HG03439 (cell line): ENCODE data around the gene CHEK1.
"Not testable (repeated sequence)": the region's sequence is repeated elsewhere in the genome, so short reads cannot be mapped to it uniquely, and the experiment has no call there.

Experiments
- ATAC-seq: cut with Tn5 transposase; IDR thresholded peaks from one replicate; pipeline ENCODE4 v1.9.1; 2021; ENCODE audit warnings: mild to moderate bottlenecking, moderate library complexity; ENCODE audit not compliant: unreplicated experiment

CHEK1 gene

DNA sequence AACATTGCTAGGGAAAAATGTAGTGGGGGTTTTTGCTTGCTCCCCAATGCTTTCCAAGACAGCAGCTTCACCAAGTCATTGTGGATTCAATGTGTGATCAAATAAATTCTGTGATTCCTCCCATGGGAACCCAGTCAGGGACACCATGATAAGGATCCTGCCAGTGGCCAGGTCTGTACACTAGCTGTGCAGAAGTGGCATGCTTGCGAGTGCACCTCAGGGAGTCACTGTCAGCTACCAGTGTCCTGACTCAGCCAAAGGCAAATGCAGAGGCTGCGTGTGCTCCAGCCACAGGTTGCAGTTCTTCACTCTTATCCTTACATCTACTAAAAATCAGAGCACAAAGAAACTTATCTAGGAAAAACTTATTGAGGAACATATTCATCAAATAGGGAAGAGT is 65.0 kb downstream of the CHEK1 start:
- no peak for ATAC-seq

- ATAC-seq: no peak
Observed at GRCh38 chr11:125692887-125693286, 67.9 kb downstream of the CHEK1 start.

DNA sequence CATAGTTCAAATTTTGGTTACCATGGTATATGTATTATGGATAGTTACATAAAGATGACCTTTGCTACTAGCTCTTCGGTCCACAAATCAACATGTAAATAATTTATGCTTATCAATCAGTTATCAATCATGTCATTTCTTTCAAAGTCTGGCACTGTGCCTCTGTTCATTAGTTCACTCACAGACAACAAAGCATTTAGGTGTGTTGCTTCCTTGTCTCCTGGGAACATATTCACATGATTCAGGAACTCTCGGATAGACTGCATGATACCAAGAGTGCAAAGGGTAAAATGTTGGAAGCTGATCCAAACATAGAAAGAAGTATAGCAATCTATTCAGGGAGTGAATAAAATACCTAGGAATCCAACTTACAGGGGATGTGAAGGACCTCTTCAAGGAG is 70.0 kb downstream of the CHEK1 start:
- no peak for ATAC-seq

GRCh38 chr11:125701018-125701610 is 76.2 kb downstream of the CHEK1 start:
- no peak for ATAC-seq

DNA sequence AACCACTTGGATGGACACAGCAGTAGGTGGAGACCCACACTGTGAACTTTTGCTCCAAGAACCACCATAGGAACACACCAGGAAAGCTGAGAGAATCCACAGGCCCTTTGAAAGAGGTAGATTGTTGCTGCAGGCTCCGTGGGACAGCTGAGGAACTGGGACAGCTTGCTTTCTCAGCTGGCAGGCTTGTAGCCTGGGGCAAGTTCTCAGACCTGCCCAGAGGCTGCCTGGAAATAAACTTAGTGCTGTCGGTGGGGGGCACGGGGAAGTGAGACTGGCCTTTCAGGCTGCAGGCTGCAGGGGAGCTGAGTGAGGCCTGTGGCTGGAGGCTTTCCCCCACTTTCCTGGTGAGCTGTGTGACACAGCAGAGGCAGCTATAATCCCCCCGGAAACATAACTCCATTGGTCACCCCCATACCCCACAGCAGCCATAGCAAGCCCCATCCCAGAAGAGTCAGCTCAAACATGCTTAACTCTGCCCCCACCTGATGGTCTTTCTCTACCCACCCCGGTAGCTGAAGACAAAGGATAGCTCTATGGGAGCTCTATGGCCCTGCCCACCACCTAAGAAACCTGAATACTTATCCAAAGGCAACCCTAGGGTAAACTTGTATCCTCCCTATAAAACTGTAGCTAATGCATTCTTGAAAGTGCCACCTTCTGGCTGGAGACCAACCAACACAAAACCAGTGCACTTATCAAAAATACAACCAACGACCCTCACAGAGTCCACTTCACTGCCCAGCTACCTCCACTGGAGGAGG is 77.1 kb downstream of the CHEK1 start:
- ATAC-seq: no peak

- not testable (repeated sequence) for ATAC-seq
Observed at GRCh38 chr11:125704686-125705085, 79.7 kb downstream of the CHEK1 start.

- no peak for ATAC-seq
Observed at GRCh38 chr11:125720781-125721180, 95.8 kb downstream of the CHEK1 start.

DNA sequence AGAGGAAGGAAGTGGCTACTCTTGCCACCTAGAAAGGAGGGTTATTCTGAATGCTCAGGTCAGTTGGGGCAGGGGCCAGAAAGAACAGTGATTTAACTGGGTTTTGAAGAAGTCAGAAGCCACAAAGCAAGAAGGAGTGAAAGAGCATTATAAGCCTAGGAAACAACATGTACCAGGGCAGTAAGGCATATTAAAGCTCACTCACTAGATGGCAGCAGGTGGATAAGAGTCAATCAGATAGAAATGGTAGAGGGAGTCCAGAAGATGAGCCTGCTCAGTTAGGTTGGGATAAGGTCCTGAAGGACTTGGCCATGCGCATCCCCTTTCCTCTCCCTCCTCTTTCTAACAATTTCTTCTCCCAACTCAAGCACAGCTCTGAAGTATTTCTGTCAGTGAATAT is 99.2 kb downstream of the CHEK1 start:
- no peak for ATAC-seq
